GOT3 (cell line): Measurements from ENCODE around the gene OASL.

Source experiments
- DNase-seq: peaks from one replicate; lab custom pipeline; 2025; ENCODE audit warnings: mixed read lengths; lab: John Stamatoyannopoulos, UW

OASL gene

DNA sequence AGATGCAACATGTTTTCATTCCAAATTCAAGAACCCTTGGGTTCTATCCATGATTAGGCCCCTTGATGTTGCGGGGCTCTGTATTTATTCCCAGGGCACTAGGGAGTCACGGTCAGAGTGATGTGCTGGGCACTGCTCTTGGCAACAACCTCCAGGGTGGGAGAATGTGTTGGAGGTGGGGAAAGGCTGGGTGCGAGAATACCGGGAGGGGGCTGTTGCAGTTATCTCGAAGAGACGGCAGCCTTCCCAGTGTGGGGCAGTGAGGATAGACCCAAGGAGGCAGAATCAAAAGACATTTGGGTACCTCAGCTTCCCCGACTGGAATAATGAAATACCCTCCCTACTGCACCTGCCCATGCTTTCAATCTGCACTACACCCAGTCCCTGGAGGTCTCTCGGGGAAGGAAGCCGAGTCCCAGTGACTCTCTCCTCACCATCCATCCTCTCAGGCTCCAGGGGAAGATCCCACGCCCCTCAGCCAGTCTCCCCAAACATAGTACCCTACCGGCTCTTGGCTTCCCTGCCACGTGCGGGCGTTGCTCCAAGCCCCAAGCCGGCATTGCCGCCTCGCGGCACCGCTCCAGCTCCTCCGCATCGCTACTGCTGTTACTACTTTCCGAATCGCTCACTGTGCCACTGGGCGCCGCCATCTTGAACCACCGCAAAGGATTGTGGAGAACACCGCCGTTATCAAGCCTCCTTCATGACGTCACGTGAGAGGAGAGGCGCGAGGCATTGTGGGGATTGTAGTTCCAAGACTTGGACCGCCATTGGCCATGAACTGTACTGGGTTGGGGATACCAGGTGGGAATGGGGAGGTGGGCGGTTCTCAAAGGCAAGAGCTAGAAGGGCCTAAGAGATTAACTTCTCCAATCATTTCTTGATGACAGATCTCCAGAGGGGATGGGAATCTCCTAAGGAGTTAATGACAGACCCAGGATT is 22.9 kb downstream of the OASL start, which contains the start of gene C12orf43:
Gene C12orf43, minus strand, starts transcription at position 663 of the 942 bp plus-strand sequence. Its CDS starts 13 bp downstream, at position 650.
- peak; percentile 39 for DNase-seq

- no peak for DNase-seq
Observed at GRCh38 chr12:121013715-121014114, 25.3 kb downstream of the OASL start.

DNA sequence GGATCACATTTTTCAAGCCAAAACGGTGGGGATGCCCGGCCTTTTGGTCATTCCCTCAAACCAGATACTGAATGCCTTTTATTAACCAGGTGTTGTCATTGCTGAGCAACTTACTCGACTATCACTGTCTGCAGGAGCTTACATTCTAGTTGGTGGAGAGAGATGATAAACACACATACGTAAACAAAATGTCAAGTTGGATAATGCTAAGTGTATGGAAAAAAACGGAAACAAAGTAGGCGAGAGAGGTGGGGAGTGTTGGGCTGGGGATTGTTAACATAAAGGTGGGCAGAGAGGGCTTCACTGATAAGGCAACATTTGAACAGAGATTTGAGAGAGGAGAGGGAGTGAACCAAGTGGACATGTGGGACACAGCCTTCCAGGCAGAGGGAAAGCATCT is 27.2 kb downstream of the OASL start:
- no peak for DNase-seq

- no peak for DNase-seq
Observed at GRCh38 chr12:121010860-121011259, 28.2 kb downstream of the OASL start.

- no peak for DNase-seq
Observed at GRCh38 chr12:121009741-121010140, 29.3 kb downstream of the OASL start.

GRCh38 chr12:121008347-121009098 is 30.5 kb downstream of the OASL start:
- no peak for DNase-seq

- no peak for DNase-seq
Observed at GRCh38 chr12:121005346-121005815, 33.7 kb downstream of the OASL start.

GRCh38 chr12:121004253-121004815 is 34.7 kb downstream of the OASL start:
- DNase-seq = no peak

- DNase-seq = no peak
Observed at GRCh38 chr12:121003650-121004049, 35.4 kb downstream of the OASL start.

DNA sequence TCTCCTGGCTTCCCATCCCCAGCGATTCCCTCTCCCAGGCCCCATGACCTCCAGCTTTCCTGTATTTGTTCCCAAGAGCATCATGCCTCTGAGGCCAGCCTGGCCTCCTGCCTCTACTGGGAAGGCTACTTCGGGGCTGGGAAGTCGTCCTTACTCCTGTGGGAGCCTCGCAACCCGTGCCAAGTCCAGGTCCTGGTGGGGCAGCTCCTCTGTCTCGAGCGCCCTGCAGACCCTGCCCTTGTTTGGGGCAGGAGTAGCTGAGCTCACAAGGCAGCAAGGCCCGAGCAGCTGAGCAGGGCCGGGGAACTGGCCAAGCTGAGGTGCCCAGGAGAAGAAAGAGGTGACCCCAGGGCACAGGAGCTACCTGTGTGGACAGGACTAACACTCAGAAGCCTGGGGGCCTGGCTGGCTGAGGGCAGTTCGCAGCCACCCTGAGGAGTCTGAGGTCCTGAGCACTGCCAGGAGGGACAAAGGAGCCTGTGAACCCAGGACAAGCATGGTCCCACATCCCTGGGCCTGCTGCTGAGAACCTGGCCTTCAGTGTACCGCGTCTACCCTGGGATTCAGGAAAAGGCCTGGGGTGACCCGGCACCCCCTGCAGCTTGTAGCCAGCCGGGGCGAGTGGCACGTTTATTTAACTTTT is 37.1 kb downstream of the OASL start:
- DNase-seq = no peak

GRCh38 chr12:121001060-121001459 is 38.0 kb downstream of the OASL start:
- DNase-seq = no peak

DNA sequence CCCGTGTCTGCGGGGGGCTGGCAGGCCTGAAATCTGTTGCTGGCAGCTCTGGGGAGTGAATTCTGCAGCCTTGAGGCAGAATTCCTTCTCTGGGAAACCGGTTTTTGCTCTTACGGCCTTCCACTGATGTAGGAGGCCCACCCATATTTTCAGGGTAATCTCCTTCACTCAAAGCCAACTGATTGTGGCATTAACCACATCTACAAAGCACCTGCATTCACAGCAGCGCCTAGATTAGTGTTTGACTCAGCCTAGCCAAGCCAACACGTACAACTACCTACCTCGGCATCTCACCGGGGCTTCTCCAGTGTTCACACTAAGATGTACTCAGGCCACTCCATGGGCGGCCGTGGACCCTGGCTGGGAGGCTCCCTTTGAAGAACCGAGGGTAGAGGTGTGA is 38.5 kb downstream of the OASL start:
- DNase-seq = no peak

GRCh38 chr12:120999191-121000120 is 39.6 kb downstream of the OASL start:
- DNase-seq = no peak

- no peak for DNase-seq
Observed at GRCh38 chr12:120998435-120998834, 40.6 kb downstream of the OASL start.

GRCh38 chr12:120997448-120997847 is 41.6 kb downstream of the OASL start:
- no peak for DNase-seq

- DNase-seq = no peak
Observed at GRCh38 chr12:120996133-120996746, 42.8 kb downstream of the OASL start.

DNA sequence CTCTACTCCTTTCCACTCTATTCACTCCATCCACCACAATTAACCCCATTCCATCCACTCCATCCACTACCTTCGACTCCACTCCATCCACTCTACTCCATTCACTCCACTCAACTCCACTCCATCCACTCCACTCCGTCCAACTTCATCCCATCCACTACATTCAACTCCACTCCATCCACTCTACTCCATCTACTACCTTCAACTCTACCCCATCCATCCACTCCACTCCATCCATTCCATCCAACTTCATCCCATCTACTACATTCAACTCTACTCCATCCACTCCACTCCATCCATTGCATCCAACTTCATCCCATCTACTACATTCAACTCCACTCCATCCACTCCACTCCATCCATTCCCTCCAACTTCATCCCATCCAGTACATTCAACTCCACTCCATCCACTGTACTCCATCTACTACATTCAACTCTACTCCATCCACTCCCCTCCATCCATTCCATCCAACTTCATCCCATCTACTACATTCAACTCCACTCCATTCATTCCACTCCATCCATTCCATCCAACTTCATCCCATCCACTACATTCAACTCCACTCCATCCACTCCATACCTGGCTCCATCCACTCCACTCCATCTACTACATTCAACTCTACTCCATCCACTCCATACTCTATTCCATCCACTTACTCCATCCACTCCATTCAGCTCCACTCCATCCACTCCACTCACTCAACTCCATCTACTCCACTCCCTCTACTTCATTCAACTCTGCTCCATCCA is 44.3 kb downstream of the OASL start:
- DNase-seq = no peak

DNA sequence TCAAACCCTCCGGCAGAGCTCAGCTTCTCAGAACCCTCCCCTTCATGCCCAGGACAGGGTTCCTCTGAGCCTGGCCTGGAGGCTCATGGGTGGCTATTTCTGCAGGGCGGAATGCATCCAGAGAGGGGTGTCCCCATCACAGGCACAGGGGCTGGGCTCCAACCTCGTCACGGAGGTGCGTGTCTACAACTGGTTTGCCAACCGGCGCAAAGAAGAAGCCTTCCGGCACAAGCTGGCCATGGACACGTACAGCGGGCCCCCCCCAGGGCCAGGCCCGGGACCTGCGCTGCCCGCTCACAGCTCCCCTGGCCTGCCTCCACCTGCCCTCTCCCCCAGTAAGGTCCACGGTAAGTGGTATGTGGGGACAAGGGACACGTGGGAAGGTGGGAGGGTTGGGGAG is 45.0 kb downstream of the OASL start:
- no peak for DNase-seq

GRCh38 chr12:120993496-120993895 is 45.5 kb downstream of the OASL start:
- no peak for DNase-seq

- no peak for DNase-seq
Observed at GRCh38 chr12:120992989-120993388, 46.1 kb downstream of the OASL start.
